ENCODE results near the gene FNBP1. TPM values are rescaled to one million over a fixed set of nuclear protein-coding genes. Genes with fewer than 3 reads are reported as not detected.
"Not testable (repeated sequence)": the region's sequence is repeated elsewhere in the genome, so short reads cannot be mapped to it uniquely, and the experiment has no call there.

FNBP1 gene
- polyA plus RNA-seq, 1 donor from 2014 or later, result 173 TPM

DNA sequence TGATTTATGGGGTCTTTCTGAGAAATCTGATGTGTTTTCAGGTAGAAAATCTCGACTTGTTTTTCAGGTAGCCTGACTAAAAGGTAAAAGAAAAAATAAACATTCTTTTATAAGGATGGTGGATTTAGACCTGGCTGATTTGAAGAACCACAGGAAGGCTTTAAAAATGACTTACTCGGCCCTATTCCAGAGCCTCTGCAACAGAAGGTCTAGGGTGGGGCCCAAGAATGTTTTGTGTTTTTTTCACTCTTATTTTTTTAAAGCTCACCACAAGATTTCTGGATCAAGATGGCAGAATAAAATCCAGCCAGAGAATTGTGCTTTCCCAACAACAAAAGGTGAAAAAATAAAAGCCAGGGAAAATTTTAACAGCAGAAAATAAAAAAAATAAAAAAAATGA lies 59.1 kb downstream of the FNBP1 start:
- Mint-ChIP-seq H3K36me3 (peaks cover 12% of the 10 kb centered on the region), H3K27ac (peak overlapping the region; percentile 83 to 96 (median 93)), H3K9me3 (no peaks in the 10 kb centered on the region), H3K4me1 (peaks cover 38 to 45% (median 42%) of the 10 kb centered on the region in 3 donors), H3K27me3 (no peaks in the 10 kb centered on the region), H3K4me3 (peak overlapping the region in 2 of 4 donors; percentile 63 to 71)

DNA sequence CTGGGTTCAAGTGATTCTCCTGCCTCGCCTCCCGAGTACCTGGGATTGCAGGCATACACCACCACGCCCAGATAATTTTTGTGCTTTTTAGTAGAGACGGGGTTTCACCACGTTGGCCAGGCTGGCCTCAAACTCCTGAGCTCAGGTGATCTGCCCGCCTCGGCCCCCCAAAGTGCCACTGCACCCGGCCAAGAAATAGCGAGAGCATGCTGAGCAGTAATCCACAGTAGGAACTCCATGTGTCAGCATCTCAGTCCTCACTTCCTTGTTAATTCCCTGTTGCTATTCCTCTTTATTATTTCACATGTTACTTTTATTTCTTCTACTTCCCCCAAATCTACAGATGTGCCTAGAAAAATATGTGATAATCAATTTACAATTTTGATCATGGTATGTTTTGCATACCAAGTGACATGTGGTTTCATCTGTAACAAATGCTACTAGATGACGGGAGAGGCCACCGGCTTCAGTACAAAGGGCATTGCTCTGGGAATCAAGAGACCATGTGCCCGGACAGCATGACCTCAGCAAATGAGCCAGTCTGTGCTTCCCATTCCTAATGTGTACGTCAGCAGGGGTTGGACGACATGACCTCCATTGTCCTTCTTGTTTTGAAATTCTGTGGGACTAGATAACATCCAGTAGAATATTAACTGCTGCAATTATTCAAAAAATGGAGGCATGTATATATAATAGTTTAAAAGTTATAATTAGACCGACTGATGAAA lies 61.6 kb downstream of the FNBP1 start:
- H3K4me3 Mint-ChIP-seq, result peak overlapping the region in 1 of 4 donors; percentile 49
- H3K27ac Mint-ChIP-seq, result peak overlapping the region; percentile 62 to 86 (median 82)
- H3K9me3 Mint-ChIP-seq, result no peaks in the 10 kb centered on the region
- H3K27me3 Mint-ChIP-seq, result no peaks in the 10 kb centered on the region
- peaks cover 29 to 31% (median 31%) of the 10 kb centered on the region in 3 donors for H3K4me1 Mint-ChIP-seq
- H3K36me3 Mint-ChIP-seq, result peaks cover 14% of the 10 kb centered on the region

DNA sequence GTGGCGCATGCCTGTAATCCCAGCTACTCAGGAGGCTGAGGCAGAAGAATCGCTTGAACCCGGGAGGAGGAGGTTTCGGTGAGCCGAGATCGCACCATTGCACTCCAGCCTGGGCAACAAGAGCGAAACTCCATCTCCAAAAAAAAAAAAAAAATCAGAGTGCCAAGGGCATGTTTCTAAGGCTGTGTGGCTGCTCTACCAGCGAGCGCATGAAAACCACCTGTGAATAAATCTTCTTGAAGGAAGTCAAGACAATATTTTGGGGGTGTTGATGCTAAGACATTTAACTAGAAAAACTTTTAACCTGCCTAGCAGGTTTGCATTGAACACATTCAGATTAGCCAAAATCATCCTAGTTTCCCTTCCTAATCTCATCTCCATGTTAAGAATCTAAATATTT lies 62.8 kb downstream of the FNBP1 start:
- not testable (repeated sequence) for H3K27me3 Mint-ChIP-seq, H3K9me3 Mint-ChIP-seq, H3K4me3 Mint-ChIP-seq
- Mint-ChIP-seq H3K36me3 (peaks cover 14% of the 10 kb centered on the region), H3K4me1 (peaks cover 24 to 29% (median 25%) of the 10 kb centered on the region in 3 donors), H3K27ac (peak overlapping the region in 2 of 3 donors; percentile 47 to 82)

DNA sequence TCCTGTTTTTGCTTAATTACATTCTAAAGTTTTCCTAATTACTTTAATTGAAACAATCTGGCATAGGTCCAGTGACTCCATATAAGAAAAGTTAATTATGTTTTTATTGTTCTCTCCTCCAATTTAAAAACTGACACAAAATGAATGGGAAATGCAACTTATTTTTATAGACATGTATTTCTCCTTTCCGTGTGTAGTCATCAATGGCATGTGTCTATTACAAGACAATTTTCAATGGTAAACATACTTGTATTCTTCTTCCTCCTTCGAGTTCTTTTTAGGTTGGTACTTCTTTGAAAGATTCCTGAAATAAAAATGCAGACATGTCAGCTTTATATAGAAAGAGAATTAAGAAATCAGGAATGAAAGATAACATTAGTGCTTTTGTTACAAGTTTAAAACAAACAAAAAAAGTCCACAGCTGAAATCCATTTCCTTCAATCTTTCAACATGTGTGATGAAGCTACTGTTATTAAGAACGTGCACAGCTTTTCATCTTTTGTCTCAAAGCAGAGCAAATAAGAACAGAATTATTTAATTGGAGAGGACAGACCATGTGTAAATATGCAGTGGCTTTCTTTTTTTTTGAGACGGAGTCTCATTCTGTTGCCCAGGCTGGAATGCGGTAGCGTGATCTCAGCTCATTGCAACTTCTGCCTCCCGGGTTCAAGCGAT lies 63.8 kb downstream of the FNBP1 start:
- H3K4me3 Mint-ChIP-seq, result peak overlapping the region in 2 of 4 donors; percentile 32 to 60
- H3K27ac Mint-ChIP-seq, result peak overlapping the region; percentile 32 to 70 (median 46)
- H3K4me1 Mint-ChIP-seq, result peaks cover 17 to 22% (median 20%) of the 10 kb centered on the region in 3 donors

DNA sequence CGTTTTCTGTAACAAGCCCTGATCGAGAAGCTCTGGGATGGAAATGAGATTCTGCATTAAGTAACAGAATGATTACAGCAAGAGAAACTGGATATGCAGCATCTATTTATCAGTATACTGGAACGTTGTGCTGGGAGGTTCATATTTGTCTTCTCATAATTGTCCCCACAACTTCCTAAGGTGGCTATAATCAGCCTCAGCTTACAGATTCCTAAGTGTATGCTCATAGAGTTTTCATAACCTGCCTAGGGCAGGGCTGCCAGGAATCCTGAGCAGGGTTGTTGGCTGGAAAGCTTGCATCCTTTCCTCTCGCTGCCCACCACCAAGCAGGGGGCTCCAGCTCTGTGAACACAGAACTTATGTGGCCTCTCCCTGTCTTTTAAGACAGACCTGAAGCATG lies 70.2 kb downstream of the FNBP1 start:
- no peaks in the 10 kb centered on the region for H3K27me3 Mint-ChIP-seq
- H3K27ac Mint-ChIP-seq, result peak overlapping the region in 1 of 3 donors; percentile 86
- peaks cover 6 to 12% (median 11%) of the 10 kb centered on the region in 3 donors for H3K4me1 Mint-ChIP-seq
- H3K9me3 Mint-ChIP-seq, result no peaks in the 10 kb centered on the region
- H3K4me3 Mint-ChIP-seq, result no peak overlapping the region
- H3K36me3 Mint-ChIP-seq, result no peaks in the 10 kb centered on the region

More for the DNA sequence above, 63.8 kb downstream of the FNBP1 start:
- Mint-ChIP-seq H3K36me3 (peaks cover 8% of the 10 kb centered on the region), H3K9me3 (no peaks in the 10 kb centered on the region), H3K27me3 (no peaks in the 10 kb centered on the region)

DNA sequence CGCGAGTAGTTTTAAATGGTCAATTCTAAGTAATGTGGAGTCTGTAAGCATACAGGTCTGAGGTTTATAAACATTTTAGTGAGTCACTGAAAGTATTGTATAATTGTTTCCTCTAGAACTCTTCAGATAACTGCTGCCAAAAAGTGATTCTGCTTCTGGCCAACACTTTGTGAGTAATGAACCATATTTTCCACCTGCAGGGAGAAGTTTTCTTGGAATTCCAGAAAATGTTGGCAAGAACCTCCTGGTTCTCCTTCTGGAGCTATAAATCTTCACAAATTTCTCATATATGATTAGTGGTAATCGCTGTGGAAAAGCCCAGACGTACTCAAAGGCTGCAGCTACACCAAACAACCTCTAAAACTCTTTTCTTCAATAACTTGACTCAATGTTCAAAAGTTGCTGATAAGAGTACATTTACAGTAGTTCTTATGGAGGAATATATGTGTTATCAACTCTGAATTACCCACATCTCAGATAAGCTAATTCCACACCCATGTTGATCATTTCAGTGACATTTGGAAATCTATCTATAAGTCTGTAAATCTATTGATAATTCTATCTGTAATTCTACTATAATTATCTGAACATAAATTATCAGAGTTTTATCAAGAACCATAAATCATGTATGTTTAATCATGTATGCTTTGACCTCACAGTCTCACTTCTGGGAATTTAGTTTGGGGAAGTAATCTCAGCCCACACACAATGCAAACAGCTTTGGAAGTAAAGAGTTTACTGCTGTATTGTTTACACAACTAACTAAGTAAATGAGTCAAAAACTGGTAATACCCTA lies 74.1 kb downstream of the FNBP1 start:
- Mint-ChIP-seq H3K27ac (peak overlapping the region; percentile 14 to 59 (median 43)), H3K27me3 (no peaks in the 10 kb centered on the region), H3K9me3 (peaks cover 0 to 2% (median 0%) of the 10 kb centered on the region in 3 donors), H3K4me3 (no peak overlapping the region), H3K36me3 (peaks cover 10% of the 10 kb centered on the region), H3K4me1 (peaks cover 35 to 38% (median 36%) of the 10 kb centered on the region in 3 donors)

DNA sequence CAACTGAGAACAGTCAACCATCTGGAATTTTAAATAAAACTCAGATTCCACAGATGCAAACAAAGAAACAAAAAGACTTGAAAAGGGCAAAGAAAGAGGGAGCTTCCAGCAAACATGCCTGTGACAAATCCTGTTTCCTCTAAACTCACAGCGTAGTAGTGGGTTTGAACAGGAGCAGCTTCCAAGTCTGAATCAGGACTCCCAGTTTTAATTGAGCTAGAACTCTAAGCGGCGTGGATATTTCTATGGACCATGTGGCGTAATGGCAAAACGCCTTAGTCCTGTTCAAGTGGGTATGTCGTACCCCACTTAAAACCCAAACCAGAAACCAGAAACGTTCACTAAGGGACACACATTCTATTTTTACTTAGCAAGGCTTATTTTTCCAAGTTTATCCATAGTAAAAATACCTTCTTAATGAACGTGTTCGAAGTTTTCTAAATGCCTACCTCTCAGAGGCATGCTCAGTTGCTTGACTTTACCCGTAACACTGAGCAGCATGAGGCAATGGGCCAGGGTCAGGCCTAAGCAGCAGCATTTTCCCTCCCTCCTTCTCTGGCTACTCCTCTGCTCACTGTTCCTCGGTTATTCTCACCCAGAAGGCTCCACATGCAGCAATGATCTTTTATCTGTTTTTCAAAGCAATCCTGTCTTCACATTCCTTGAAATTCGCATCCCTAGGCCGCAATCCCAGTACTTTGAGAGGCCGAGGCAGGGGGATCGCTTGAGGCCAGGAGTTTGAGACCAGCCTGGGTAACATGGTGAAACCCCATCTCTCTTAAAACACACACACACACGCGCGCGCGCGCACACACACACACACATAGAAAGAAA lies 77.9 kb downstream of the FNBP1 start:
- no peaks in the 10 kb centered on the region for H3K27me3 Mint-ChIP-seq
- H3K4me1 Mint-ChIP-seq, result peaks cover 52 to 65% (median 53%) of the 10 kb centered on the region in 3 donors

DNA sequence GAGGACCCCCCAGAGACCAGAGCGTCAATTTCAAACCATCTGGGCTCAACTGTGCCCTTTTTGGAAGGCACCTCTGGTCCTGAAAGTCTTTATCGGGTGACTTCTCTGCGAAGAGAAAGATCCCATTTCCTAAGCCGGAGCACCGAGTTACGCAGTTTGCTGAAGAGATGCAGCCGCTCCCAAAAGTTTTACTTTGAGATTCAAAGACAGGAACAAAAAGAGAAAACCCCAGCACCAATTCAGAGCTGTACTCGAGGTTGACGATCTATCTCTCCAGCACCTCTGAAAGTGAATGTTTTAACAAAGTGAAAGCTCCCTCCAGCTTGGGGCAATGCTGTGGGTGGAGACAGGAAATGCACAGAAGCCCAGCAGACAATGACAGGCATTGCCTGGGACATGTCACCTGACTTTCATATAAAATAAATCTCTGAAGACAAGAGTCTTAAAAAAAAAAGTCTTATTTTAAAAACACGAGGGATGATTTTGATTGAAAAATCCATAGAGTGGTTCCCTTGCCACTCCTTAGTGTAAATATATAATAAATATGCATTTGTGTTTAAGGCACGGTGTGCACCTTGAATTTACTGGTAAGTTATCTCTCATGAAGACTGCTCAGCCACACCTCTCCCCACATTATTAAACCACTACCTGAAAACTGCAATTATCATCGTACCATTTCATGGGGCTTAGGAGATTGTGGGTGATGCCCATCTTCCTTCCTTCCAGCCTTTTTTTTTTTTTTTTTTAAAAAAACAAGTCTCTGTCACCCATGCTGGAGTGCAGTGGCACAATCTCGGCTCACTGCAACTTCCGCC lies 79.9 kb downstream of the FNBP1 start:
- Mint-ChIP-seq H3K9me3 (peaks cover 0 to 2% (median 0%) of the 10 kb centered on the region in 3 donors), H3K27ac (peak overlapping the region; percentile 98 to 100 (median 99)), H3K4me1 (peaks cover 47 to 63% (median 57%) of the 10 kb centered on the region in 3 donors), H3K4me3 (peak overlapping the region; percentile 82 to 94 (median 91)), H3K36me3 (peaks cover 10% of the 10 kb centered on the region), H3K27me3 (no peaks in the 10 kb centered on the region)

More for the DNA sequence above, 77.9 kb downstream of the FNBP1 start:
- Mint-ChIP-seq H3K36me3 (peaks cover 10% of the 10 kb centered on the region), H3K27ac (peak overlapping the region; percentile 98 to 100 (median 99)), H3K9me3 (peaks cover 0 to 2% (median 0%) of the 10 kb centered on the region in 3 donors), H3K4me3 (peak overlapping the region in 3 of 4 donors; percentile 45 to 75 (median 63))

DNA sequence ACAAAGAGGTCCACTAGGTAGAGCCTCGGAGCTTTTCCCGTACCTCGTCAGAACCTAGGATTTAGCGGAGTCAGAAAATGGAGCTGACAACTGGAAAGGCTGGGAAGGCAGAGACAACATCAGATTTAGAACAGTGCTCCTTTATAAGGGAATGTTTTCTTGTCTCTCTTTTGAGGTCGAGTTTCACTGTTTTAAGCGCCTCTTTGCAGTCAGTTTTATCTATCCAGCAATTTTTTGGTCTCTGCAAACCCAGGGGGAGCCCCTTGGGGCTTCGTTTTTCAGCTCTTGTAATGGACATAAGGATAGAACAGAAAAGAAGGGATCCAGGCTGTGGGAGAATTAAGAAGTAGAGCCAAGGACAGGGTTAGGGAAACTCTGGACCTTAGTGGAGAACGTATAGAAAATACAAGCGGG lies 80.5 kb downstream of the FNBP1 start:
- H3K9me3 Mint-ChIP-seq, result peaks cover 0 to 2% (median 0%) of the 10 kb centered on the region in 3 donors
- peaks cover 47 to 63% (median 57%) of the 10 kb centered on the region in 3 donors for H3K4me1 Mint-ChIP-seq
- H3K36me3 Mint-ChIP-seq, result peaks cover 10% of the 10 kb centered on the region
- no peaks in the 10 kb centered on the region for H3K27me3 Mint-ChIP-seq
- peak overlapping the region; percentile 98 to 100 (median 99) for H3K27ac Mint-ChIP-seq
- peak overlapping the region; percentile 82 to 94 (median 91) for H3K4me3 Mint-ChIP-seq

DNA sequence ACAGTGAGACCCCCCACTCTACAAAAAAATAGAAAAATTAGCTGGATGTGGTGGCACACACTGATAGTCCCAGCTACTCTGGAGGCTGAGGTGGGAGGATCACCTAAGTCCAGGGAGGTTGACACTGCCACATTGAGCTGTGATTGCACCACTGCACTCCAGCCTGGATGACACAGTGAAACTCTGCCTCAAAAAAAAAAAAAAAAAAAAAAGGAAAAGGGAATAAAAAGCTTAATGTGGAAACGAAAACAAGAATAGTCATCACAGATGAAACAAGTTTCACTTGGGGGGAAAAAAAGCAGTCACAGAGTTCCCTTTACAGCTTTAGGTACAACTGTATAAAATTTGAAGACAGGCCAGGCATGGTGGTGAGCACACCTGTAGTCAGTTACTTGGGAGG lies 84.2 kb downstream of the FNBP1 start:
- no peak overlapping the region for H3K4me3 Mint-ChIP-seq
- H3K36me3 Mint-ChIP-seq, result peaks cover 5% of the 10 kb centered on the region
- peak overlapping the region in 1 of 3 donors; percentile 95 for H3K27ac Mint-ChIP-seq
- no peaks in the 10 kb centered on the region for H3K9me3 Mint-ChIP-seq
- H3K27me3 Mint-ChIP-seq, result no peaks in the 10 kb centered on the region
- H3K4me1 Mint-ChIP-seq, result peaks cover 35 to 47% (median 41%) of the 10 kb centered on the region in 3 donors

DNA sequence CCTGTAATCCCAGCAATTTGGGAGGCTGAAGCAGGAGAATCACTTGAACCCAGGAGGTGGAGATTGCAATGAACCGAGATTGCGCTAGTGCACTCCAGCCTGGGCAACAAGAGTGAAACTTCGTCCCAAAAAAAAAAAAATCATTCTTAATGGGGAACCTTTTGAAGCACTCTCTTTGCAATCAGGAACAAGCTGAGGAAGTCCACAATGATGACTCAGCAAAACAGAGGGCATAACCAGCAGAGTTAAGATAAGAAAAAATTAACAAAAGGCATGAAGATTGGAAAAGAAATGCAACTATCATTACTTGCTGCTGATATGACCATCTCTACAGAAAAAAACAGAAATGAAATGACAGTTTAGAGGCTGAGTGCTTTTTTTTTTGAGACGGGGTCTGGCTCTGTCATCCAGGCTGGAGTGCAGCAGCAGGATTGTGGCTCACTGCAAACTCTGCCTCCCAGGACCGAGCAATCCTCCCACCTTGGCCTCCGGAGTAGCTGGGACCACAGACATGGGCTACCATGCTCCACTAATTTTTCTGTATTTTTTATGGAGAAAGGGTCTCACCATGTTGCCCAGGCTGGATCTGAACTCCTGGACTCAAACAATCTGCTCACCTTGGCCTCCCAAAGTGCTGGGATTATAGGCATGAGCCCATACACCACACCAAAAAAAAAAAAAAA lies 88.0 kb downstream of the FNBP1 start:
- peaks cover 8% of the 10 kb centered on the region for H3K36me3 Mint-ChIP-seq

DNA sequence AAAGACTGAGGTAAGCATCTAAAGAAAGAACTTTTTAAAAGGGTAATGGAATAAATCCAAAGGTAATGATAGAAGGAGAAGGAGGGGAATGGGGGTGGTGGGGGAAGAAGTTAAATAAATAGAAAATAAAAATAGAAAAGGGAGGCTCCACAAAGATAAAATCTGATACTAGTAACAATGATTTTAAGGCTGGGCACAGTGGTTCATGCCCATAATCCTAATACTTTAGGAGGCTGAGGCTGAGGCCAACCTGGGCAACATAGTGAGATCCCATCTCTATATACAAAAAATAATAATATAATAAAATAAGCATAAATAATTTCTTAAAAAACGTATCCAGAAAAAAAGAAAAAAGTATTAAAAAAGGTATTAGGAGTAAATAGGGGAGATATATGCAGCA lies 89.3 kb downstream of the FNBP1 start:
- H3K4me3 Mint-ChIP-seq, result no peak overlapping the region
- H3K9me3 Mint-ChIP-seq, result no peaks in the 10 kb centered on the region
- no peaks in the 10 kb centered on the region for H3K27me3 Mint-ChIP-seq
- peaks cover 8% of the 10 kb centered on the region for H3K36me3 Mint-ChIP-seq
- H3K4me1 Mint-ChIP-seq, result peaks cover 12 to 17% (median 14%) of the 10 kb centered on the region in 3 donors
- peak overlapping the region in 1 of 3 donors; percentile 11 for H3K27ac Mint-ChIP-seq

More for the DNA sequence above, 88.0 kb downstream of the FNBP1 start:
- H3K27ac Mint-ChIP-seq, result peak overlapping the region; percentile 67 to 87 (median 80)
- H3K4me1 Mint-ChIP-seq, result peaks cover 12 to 21% (median 16%) of the 10 kb centered on the region in 3 donors
- peak overlapping the region in 1 of 4 donors; percentile 62 for H3K4me3 Mint-ChIP-seq
- H3K9me3 Mint-ChIP-seq, result no peaks in the 10 kb centered on the region
- H3K27me3 Mint-ChIP-seq, result no peaks in the 10 kb centered on the region

DNA sequence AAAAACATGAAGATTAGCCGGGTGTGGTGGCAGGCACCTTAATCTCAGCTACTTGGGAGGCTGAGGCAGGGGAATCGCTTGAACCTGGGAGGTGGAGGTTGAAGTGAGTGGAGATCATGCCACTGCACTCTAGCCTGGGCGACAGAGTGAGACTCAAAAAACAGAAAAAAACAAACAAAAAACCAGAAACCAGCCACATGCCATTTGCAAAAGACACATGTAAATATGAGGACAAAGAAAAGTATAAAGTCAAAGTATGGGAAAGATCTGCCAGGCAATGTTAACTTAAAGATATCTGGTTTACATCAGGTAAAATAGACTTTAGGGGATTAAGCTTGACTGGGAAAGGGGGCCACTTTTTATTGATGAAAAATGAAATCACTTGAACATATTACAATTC lies 90.7 kb downstream of the FNBP1 start:
- no peaks in the 10 kb centered on the region for H3K27me3 Mint-ChIP-seq
- peaks cover 12 to 15% (median 13%) of the 10 kb centered on the region in 3 donors for H3K4me1 Mint-ChIP-seq
- no peak overlapping the region for H3K27ac Mint-ChIP-seq
- no peaks in the 10 kb centered on the region for H3K9me3 Mint-ChIP-seq
- H3K36me3 Mint-ChIP-seq, result peaks cover 8% of the 10 kb centered on the region
- no peak overlapping the region for H3K4me3 Mint-ChIP-seq
